Tibial nerve (tissue), 4 donors: ENCODE data around the gene KLHL25.

Experiments
- CTCF ChIP-seq, 5 experiments: fragments of 200-600 bp in 3 of 5; fragments of 450-650 bp in 2 of 5; sonication (generic) in 3 of 5; IDR thresholded peaks; one replicate each; pipeline ENCODE4 v1.5.1; 2016 to 2019; ENCODE audit warnings: antibody characterized with exemption in 5 of 5, mild to moderate bottlenecking in 3 of 5, moderate library complexity in 2 of 5
- EP300 ChIP-seq, 2 donors: sonication (generic); formaldehyde crosslinking; IDR thresholded peaks; one replicate each; pipeline ENCODE4 v1.6.1; 2017; ENCODE audit warnings: antibody characterized with exemption in 2 of 2, mild to moderate bottlenecking in 1 of 2
- POLR2A ChIP-seq, 2 donors: fragments of 450-650 bp; IDR thresholded peaks; one replicate each; pipeline ENCODE4 v1.6.1; 2017; ENCODE audit warnings: antibody characterized with exemption in 2 of 2, mild to moderate bottlenecking in 2 of 2, moderate library complexity in 2 of 2

- TF ChIP-seq CTCF (IDR thresholded peaks at IDR 0.05) (no peak), POLR2A (IDR thresholded peaks at IDR 0.05) (no peak), EP300 (IDR thresholded peaks at IDR 0.05) (no peak)
These were observed 48.1 kb downstream of the KLHL25 start for GRCh38 chr15:85746641-85747040.
